ENCODE data around the gene ISYNA1. TPM values are rescaled to one million over a fixed set of nuclear protein-coding genes. Genes with fewer than 3 reads are reported as not detected.

ISYNA1 gene
- total RNA-seq, 1 experiment from 2014 or later, result 6.8 TPM

DNA sequence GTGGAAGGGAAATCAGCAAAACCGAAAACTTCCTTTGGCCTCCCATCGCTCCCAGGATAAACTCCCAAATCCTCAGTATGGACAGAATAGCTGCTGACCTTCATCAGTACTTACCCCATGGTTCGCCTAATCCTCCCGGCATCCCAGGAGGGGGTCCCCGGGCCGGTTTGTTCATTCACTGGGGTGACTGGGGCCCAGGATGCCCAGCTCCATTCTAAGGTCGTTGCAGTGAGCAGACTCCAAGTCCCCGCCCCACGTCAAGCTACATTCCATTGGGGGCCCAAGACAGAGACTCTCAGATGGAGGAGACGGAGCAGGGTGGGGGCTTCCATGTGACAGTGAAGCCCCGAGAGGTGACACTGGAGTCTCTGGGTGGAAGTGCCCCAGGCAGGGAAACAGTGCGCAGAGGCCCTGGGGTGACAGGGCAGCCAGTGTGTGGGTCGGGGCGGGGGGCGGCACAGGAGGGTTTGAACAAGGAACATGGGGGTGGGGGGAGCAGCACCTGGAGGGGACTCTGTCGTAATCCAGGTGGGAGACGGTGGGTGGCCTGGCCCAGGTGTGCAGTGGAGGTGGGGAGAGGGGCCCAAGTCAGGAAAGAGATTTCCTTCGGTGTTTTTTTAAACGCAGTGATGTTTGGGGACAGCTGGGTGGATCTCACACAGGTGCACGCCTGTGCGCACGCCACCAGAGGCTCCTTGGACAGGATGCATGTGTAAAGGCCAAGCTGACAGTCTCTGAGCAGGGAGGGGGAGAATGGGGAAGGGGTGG lies 13.6 kb downstream of the ISYNA1 start:
- CTCF ChIA-PET, result interaction anchor here (0.8 to 1.7 kb wide), 2 partner anchors 13 to 22 kb away, joined by 4 to 8 read pairs; no protein-coding TSS in a partner anchor
- BruUV-seq (replicated peaks), result no TSS peak
- DNase-seq (ENCODE audit: unreplicated experiment), result no peak
- H3K27ac Mint-ChIP-seq (ENCODE audit: low read depth, unreplicated experiment), result no peak overlapping the region
- no peaks in the 10 kb centered on the region for H3K27me3 Mint-ChIP-seq (ENCODE audit: insufficient read depth, unreplicated experiment)
- intact Hi-C loops (cut with micrococcal nuclease), result no loop called here
- H3K36me3 Mint-ChIP-seq (ENCODE audit: insufficient read depth, unreplicated experiment), result peaks cover 7% of the 10 kb centered on the region
- no peak overlapping the region for H3K4me3 Mint-ChIP-seq (ENCODE audit: unreplicated experiment)
- TF ChIP-seq, protein P1, sequence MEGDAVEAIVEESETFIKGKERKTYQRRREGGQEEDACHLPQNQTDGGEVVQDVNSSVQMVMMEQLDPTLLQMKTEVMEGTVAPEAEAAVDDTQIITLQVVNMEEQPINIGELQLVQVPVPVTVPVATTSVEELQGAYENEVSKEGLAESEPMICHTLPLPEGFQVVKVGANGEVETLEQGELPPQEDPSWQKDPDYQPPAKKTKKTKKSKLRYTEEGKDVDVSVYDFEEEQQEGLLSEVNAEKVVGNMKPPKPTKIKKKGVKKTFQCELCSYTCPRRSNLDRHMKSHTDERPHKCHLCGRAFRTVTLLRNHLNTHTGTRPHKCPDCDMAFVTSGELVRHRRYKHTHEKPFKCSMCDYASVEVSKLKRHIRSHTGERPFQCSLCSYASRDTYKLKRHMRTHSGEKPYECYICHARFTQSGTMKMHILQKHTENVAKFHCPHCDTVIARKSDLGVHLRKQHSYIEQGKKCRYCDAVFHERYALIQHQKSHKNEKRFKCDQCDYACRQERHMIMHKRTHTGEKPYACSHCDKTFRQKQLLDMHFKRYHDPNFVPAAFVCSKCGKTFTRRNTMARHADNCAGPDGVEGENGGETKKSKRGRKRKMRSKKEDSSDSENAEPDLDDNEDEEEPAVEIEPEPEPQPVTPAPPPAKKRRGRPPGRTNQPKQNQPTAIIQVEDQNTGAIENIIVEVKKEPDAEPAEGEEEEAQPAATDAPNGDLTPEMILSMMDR (IDR thresholded peaks at IDR 0.05; ENCODE audit: unreplicated experiment), result no peak
- H3K9me3 Mint-ChIP-seq (ENCODE audit: unreplicated experiment), result no peaks in the 10 kb centered on the region
- POLR2A ChIA-PET, result no interaction called here
- H3K4me1 Mint-ChIP-seq (ENCODE audit: insufficient read depth, unreplicated experiment), result peaks cover 26% of the 10 kb centered on the region

DNA sequence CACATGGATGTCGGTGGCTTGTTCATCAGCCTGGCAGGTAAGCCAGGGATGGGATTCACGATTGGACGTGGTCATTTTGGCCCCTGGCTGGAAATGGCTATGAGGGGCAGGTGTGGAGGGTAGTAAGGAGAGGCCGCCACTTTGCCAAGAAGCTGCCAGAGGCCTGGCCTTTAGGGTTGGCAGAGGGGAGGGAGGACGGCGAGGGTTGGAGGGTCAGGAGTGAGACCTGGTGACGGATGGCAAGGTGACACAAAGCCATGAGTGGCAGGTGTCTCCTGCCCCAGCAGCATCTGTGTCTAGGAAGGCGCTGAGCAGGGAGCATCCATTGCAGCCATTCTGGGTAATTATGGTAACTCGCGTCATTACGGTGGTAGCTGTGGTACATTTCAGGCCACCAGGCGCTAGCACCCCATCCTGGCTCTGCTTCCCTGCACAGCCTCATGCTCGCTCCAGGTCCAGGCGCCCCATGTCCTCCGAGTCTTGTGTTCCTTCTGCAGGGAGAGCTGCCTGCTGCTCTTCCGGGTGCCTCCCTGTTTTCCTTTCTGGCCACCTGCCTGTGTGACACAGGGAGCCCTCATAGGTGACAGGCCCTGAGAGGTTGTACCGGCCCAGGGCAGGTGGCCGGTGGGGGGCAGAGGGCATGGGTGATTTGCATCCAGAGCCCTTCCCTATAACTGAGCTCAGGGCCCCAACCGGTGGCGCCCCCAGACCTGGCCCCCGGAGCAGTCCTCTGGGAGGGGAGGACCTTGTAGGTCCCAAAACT lies 14.5 kb downstream of the ISYNA1 start:
- DNase-seq (ENCODE audit: unreplicated experiment), result no peak
- Mint-ChIP-seq H3K4me1 (ENCODE audit: insufficient read depth, unreplicated experiment) (peaks cover 31% of the 10 kb centered on the region), H3K27me3 (ENCODE audit: insufficient read depth, unreplicated experiment) (no peaks in the 10 kb centered on the region), H3K9me3 (ENCODE audit: unreplicated experiment) (no peaks in the 10 kb centered on the region), H3K4me3 (ENCODE audit: unreplicated experiment) (no peak overlapping the region), H3K36me3 (ENCODE audit: insufficient read depth, unreplicated experiment) (peaks cover 7% of the 10 kb centered on the region), H3K27ac (ENCODE audit: low read depth, unreplicated experiment) (no peak overlapping the region)
- no TSS peak for BruUV-seq (replicated peaks)
- ChIA-PET CTCF (interaction anchor here (0.8 to 1.7 kb wide), 2 partner anchors 12 to 23 kb away, joined by 4 to 8 read pairs; no protein-coding TSS in a partner anchor), POLR2A (no interaction called here)
- TF ChIP-seq, protein P1 (IDR thresholded peaks at IDR 0.05; ENCODE audit: unreplicated experiment), result no peak
- intact Hi-C loops (cut with micrococcal nuclease), result no loop called here

DNA sequence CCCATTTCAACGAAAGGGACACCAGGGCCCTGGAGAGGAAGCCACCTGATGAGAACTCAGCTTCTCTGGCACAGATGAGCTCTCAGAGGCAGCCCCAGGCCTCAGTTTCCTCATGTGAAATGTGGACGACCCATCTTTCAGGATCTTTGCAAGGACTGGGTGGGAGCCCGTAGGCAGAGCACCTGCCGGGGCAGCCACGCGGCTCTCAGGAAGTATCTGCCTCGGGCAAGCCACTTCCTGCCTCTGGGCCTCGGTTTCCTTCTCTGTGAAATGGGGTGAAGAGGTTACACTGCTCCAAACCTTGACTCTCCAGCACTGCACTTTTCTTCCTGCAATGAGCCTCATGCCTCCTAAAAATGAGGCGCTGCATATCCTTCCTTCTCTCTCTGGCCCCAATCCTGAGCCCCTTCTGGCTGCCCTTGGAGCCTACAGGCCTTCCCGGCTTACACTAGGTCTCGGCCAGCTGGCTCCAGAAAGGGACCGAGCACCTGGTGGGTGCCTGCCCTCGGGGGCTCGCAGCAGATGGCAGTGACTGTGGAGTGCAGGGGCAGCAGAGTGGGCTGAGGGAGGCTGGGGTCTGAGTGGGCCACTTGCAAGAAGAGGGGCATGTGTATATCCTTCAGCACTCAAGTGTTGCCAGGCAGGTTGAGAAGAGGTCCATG lies 15.3 kb downstream of the ISYNA1 start:
- H3K9me3 Mint-ChIP-seq (ENCODE audit: unreplicated experiment), result no peaks in the 10 kb centered on the region
- no peak overlapping the region for H3K4me3 Mint-ChIP-seq (ENCODE audit: unreplicated experiment)
- TF ChIP-seq, protein P1 (IDR thresholded peaks at IDR 0.05; ENCODE audit: unreplicated experiment), result no peak
- no peak for DNase-seq (ENCODE audit: unreplicated experiment)
- ChIA-PET POLR2A (no interaction called here), CTCF (interaction anchor here (1.0 to 1.7 kb wide), 2 partner anchors 11 to 83 kb away, joined by 3 to 8 read pairs; no protein-coding TSS in a partner anchor)
- H3K27me3 Mint-ChIP-seq (ENCODE audit: insufficient read depth, unreplicated experiment), result no peaks in the 10 kb centered on the region
- peaks cover 36% of the 10 kb centered on the region for H3K4me1 Mint-ChIP-seq (ENCODE audit: insufficient read depth, unreplicated experiment)
- peaks cover 7% of the 10 kb centered on the region for H3K36me3 Mint-ChIP-seq (ENCODE audit: insufficient read depth, unreplicated experiment)
- no peak overlapping the region for H3K27ac Mint-ChIP-seq (ENCODE audit: low read depth, unreplicated experiment)
- intact Hi-C loops (cut with micrococcal nuclease), result no loop called here
- BruUV-seq (replicated peaks), result no TSS peak
